ENCODE data around the gene GPHN.
"Not testable (repeated sequence)": the region's sequence is repeated elsewhere in the genome, so short reads cannot be mapped to it uniquely, and the experiment has no call there.

Gene GPHN

DNA sequence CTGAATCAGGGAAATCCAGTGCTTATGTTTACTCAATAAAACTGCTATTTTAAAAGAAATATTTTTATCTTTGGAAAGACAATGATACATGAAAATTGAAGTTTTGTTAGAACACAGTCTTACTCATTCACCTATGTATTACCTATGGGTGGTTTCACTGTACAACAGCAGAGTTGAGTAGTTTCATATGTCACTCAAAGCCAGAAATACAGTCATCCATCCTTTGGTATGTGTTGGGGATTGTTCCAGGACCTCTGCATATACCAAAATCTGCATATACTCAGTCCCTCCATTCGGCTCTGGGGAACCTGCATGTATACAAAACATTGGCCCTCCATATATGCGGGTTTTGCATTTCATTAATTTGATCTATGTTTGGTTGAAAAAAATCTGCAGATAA is 190.6 kb downstream of the GPHN start:
- H3K9me3 Mint-ChIP-seq, result peaks cover 13% of the 10 kb centered on the region
- H3K4me1 Mint-ChIP-seq, result no peaks in the 10 kb centered on the region
- no peaks in the 10 kb centered on the region for H3K27me3 Mint-ChIP-seq (ENCODE audit: low read depth)
- no peak overlapping the region for H3K27ac Mint-ChIP-seq
- TF ChIP-seq, protein P1, sequence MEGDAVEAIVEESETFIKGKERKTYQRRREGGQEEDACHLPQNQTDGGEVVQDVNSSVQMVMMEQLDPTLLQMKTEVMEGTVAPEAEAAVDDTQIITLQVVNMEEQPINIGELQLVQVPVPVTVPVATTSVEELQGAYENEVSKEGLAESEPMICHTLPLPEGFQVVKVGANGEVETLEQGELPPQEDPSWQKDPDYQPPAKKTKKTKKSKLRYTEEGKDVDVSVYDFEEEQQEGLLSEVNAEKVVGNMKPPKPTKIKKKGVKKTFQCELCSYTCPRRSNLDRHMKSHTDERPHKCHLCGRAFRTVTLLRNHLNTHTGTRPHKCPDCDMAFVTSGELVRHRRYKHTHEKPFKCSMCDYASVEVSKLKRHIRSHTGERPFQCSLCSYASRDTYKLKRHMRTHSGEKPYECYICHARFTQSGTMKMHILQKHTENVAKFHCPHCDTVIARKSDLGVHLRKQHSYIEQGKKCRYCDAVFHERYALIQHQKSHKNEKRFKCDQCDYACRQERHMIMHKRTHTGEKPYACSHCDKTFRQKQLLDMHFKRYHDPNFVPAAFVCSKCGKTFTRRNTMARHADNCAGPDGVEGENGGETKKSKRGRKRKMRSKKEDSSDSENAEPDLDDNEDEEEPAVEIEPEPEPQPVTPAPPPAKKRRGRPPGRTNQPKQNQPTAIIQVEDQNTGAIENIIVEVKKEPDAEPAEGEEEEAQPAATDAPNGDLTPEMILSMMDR (IDR thresholded peaks at IDR 0.05; ENCODE audit: unreplicated experiment in 3 of 3), result no peak
- H3K36me3 Mint-ChIP-seq (ENCODE audit: low read depth), result peaks cover 24% of the 10 kb centered on the region
- H3K4me3 Mint-ChIP-seq, result no peak overlapping the region

DNA sequence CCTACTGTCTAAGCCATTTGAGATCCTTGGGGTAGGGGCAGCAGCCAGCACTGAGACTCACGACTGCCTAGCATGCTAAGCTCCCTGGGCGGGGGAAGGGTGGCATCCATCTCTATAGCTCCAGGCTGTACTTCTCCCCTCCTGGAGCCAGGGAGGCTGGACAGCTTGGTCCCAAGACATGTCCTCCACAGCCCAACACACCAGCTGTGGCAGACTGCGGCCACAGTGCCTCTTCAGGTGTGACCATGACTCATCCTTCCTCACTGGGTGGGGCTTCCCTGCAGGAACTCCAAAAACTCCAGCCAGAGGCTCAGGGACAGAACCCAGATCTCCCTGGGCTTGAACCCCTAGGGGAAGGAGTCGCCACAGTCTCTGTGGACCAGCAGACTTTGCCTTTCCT is 193.9 kb downstream of the GPHN start:
- Mint-ChIP-seq H3K36me3 (ENCODE audit: low read depth) (peaks cover 18% of the 10 kb centered on the region), H3K27me3 (ENCODE audit: low read depth) (no peaks in the 10 kb centered on the region), H3K27ac (no peak overlapping the region), H3K4me3 (no peak overlapping the region), H3K4me1 (no peaks in the 10 kb centered on the region), H3K9me3 (peaks cover 39% of the 10 kb centered on the region)
- TF ChIP-seq, protein P1 (IDR thresholded peaks at IDR 0.05; ENCODE audit: unreplicated experiment in 3 of 3), result no peak

DNA sequence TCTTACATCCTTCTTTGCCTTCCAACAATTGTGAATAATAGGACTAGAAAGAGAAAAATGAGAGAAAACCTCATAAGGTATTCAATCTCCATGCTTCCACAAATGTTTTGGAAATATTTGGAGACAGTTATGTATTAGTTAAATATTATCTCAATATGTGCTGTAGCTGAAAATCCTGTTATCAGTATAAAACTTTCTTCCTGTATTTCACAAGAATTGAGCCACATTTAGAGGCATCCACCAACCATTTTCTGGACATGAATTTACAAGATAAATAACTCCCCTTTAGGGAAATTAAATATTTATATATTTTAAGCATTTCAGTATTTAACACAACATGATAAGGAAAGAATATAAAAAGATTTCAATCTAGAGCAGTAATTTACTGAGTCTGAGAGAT is 200.3 kb downstream of the GPHN start:
- Mint-ChIP-seq H3K4me3 (no peak overlapping the region), H3K27ac (no peak overlapping the region), H3K27me3 (ENCODE audit: low read depth) (no peaks in the 10 kb centered on the region), H3K4me1 (no peaks in the 10 kb centered on the region), H3K9me3 (peaks cover 44% of the 10 kb centered on the region), H3K36me3 (ENCODE audit: low read depth) (peaks cover 17% of the 10 kb centered on the region)
- TF ChIP-seq, protein P1 (IDR thresholded peaks at IDR 0.05; ENCODE audit: unreplicated experiment in 3 of 3), result no peak

DNA sequence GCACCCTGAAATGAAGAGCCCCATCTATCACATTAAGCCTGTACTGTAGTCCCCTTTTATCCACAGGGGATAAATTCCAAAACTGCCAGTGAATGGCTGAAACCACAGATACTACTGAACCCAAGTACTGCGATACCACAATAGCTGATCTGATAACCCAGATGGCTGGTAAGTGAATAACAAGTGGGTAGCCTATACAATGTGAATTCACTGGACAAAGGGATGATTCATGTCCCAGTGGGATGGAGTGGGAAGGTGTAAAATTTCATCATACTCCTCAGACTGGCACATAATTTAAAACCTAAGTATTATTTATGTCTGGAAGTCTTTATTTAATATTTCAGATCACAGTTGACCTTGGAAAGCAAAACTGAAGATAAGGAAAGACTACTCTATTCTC is 201.3 kb downstream of the GPHN start:
- no peaks in the 10 kb centered on the region for H3K27me3 Mint-ChIP-seq (ENCODE audit: low read depth)
- H3K36me3 Mint-ChIP-seq (ENCODE audit: low read depth), result peaks cover 26% of the 10 kb centered on the region
- no peaks in the 10 kb centered on the region for H3K4me1 Mint-ChIP-seq
- H3K4me3 Mint-ChIP-seq, result no peak overlapping the region
- TF ChIP-seq, protein P1 (IDR thresholded peaks at IDR 0.05; ENCODE audit: unreplicated experiment in 3 of 3), result no peak
- no peak overlapping the region for H3K27ac Mint-ChIP-seq
- peaks cover 44% of the 10 kb centered on the region for H3K9me3 Mint-ChIP-seq

DNA sequence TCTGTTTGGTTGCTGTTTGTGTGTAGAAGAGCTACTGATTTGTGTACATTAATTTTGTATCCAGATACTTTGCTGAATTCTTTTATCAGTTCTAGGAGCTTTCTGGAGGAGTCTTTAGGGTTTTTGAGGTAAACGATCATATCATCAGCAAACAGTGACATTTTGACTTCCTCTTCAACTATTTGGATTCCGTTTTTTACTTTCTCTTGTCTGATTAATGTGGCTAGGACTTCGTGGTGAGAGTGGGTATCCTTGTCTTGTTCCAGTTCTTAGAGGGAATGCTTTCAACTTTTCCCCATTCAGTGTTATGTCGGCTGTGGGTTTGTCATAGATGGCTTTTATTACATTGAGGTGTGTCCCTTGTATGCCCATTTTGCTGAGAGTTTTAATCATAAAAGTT is 206.3 kb downstream of the GPHN start:
- Mint-ChIP-seq H3K36me3 (ENCODE audit: low read depth) (peaks cover 60% of the 10 kb centered on the region), H3K9me3 (peaks cover 46% of the 10 kb centered on the region)
- H3K27ac Mint-ChIP-seq; H3K27me3 Mint-ChIP-seq (ENCODE audit: low read depth); H3K4me1 Mint-ChIP-seq; H3K4me3 Mint-ChIP-seq: not testable (repeated sequence)

DNA sequence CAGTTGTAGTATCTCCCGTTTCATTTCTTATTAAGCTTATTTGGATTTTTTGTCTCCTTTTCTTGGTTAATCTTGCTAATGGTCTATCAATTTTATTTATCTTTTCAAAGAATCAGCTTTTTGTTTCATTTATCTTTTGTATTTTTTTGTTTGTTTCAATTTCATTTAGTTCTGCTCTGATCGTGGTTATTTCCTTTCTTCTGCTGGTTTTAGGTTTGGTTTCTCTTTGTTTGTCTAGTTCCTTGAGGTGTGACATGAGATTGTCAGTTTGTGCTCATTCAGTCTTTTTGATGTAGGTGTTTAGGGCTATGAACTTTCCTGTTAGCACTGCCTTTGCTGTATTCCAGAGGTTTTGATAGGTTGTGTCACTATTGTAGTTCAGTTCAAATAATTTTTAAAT is 207.4 kb downstream of the GPHN start:
- peaks cover 48% of the 10 kb centered on the region for H3K9me3 Mint-ChIP-seq
- peaks cover 61% of the 10 kb centered on the region for H3K36me3 Mint-ChIP-seq (ENCODE audit: low read depth)
- H3K4me3 Mint-ChIP-seq; H3K27ac Mint-ChIP-seq; H3K27me3 Mint-ChIP-seq (ENCODE audit: low read depth); H3K4me1 Mint-ChIP-seq: not testable (repeated sequence)

DNA sequence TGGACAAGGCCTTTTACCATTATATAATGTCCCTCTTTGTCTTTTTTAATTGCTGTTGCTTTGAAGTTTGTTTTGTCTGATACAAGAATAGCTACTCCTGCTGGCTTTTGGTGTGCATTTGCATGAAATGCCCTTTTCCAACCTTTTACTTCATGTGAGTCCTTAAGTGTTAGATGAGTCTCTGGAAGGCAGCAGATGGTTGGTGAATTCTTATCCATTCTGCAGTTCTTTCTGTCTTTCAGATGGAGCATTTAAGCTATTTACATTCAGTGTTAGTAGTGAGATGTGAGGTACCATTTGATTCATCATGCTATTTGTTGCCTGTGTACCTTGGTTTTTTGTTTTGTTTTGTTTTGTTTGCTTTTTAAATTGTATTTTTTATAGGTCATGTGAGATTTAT is 208.3 kb downstream of the GPHN start:
- Mint-ChIP-seq H3K4me3 (no peak overlapping the region), H3K9me3 (peaks cover 46% of the 10 kb centered on the region), H3K27me3 (ENCODE audit: low read depth) (no peaks in the 10 kb centered on the region), H3K36me3 (ENCODE audit: low read depth) (peaks cover 61% of the 10 kb centered on the region), H3K27ac (no peak overlapping the region), H3K4me1 (peaks cover 7% of the 10 kb centered on the region)
- TF ChIP-seq, protein P1 (IDR thresholded peaks at IDR 0.05; ENCODE audit: unreplicated experiment in 3 of 3), result no peak

Data from nephron (organoid).